Transverse colon (tissue), 4 donors: ENCODE measurements around the gene ZNF652. TPM values are rescaled to one million over a fixed set of nuclear protein-coding genes. Genes with fewer than 3 reads are reported as not detected.
A peak's percentile ranks its signal among the peaks of the same experiment; 100 is the strongest.

ENCODE experiments used
- DNase-seq: peaks from one replicate; pipeline ENCODE4 v3.0.0-alpha.2; 2019
- H3K27ac ChIP-seq, 4 donors: fragments of 200-600 bp; sonication (generic); 2 replicates each; pipeline ENCODE4 v1.5.1; 2016 to 2018; ENCODE audit warnings: inconsistent platforms in 4 of 4
- H3K27me3 ChIP-seq: fragments of 200-600 bp; sonication (generic); 2 replicates; pipeline ENCODE4 v1.5.1; 2017; ENCODE audit warnings: inconsistent platforms
- H3K36me3 ChIP-seq, 4 donors: fragments of 200-600 bp; sonication (generic); 2 replicates each; pipeline ENCODE4 v1.5.1; 2017 to 2019; ENCODE audit warnings: inconsistent platforms in 4 of 4
- H3K4me1 ChIP-seq, 4 donors: fragments of 200-600 bp; sonication (generic); 2 replicates each; pipeline ENCODE4 v1.5.1; 2017 to 2020; ENCODE audit warnings: inconsistent platforms in 4 of 4
- H3K4me3 ChIP-seq, 4 donors: fragments of 200-600 bp; sonication (generic); 1 replicate in 1 of 4; 2 replicates in 3 of 4; pipeline versions ENCODE4 v1.5.1 to v1.6.1; 2017 to 2019; ENCODE audit warnings: inconsistent platforms in 4 of 4
- H3K9me3 ChIP-seq, 2 donors: fragments of 200-600 bp; sonication (generic); 2 replicates each; pipeline ENCODE4 v1.5.1; 2017 to 2019; ENCODE audit warnings: inconsistent platforms in 2 of 2
- CTCF ChIP-seq, 5 experiments: fragments of 200-600 bp in 3 of 5; fragments of 450-650 bp in 2 of 5; sonication (generic) in 3 of 5; IDR thresholded peaks; 1 replicate in 2 of 5; 2 replicates in 3 of 5; pipeline ENCODE4 v1.5.1; 2016 to 2017; ENCODE audit warnings: antibody characterized with exemption in 5 of 5, inconsistent platforms in 3 of 5, mild to moderate bottlenecking in 2 of 5, moderate library complexity in 1 of 5
- EP300 ChIP-seq: sonication (generic); formaldehyde crosslinking; IDR thresholded peaks from one replicate; pipeline ENCODE4 v1.6.1; 2017; ENCODE audit warnings: antibody characterized with exemption, low read depth
- POLR2A ChIP-seq: fragments of 450-650 bp; IDR thresholded peaks from one replicate; pipeline ENCODE4 v1.6.1; 2016; ENCODE audit warnings: antibody characterized with exemption, mild to moderate bottlenecking, moderate library complexity
- POLR2AphosphoS5 ChIP-seq, 3 donors: sonication (generic); formaldehyde crosslinking; IDR thresholded peaks; one replicate each; pipeline ENCODE4 v1.6.1; 2016; ENCODE audit warnings: antibody characterized with exemption in 3 of 3
- WGBS, 2 donors: methylation state at CpG; one replicate each; pipeline ENCODE4 v1.1.5; 2018; ENCODE audit warnings: low coverage in 1 of 2; 5-methylcytosine and 5-hydroxymethylcytosine counted together
- in situ Hi-C, 4 donors: fragments of 200-750 bp; cut with MboI; loops; one replicate each; pipeline versions ENCODE4 v1.15.0 to v1.15.1; 2017; ENCODE audit warnings: low sequenced_read_pairs in 3 of 4, low pct_ligation_motif_present in 1 of 4, low pct_unique_long_range_greater_than_20kb in 1 of 4
- intact Hi-C: fragments of 100-400 bp; cut with DNase I; formaldehyde crosslinking; loops from one replicate; pipeline ENCODE4 v1.15.1; 2023; ENCODE audit warnings: low total_unique reads
- total RNA-seq, 4 donors: library from RNA; depleted of rRNA; stranded (reverse); fragments of >200 nt; gene quantifications; one replicate each; pipeline ENCODE4 v1.1.0, GENCODE V29; 2016

ZNF652 gene
- total RNA-seq, 4 donors from 2014 or later = 25.8 to 55.6 (median 50.2) TPM

- in situ Hi-C loops (no loop called here), intact Hi-C loops (loop anchor here (2.0 kb wide), 1 partner anchor 21 kb away; no protein-coding TSS in a partner anchor)
- Histone ChIP-seq H3K27ac (peak overlapping the region; percentile 92 to 98 (median 98)), H3K27me3 (no peaks in the 10 kb centered on the region), H3K4me3 (no peak overlapping the region), H3K4me1 (peaks cover 18 to 63% (median 44%) of the 10 kb centered on the region in 4 donors), H3K36me3 (no peaks in the 10 kb centered on the region), H3K9me3 (no peaks in the 10 kb centered on the region)
- TF ChIP-seq EP300 (no peak), POLR2AphosphoS5 (IDR thresholded peaks at IDR 0.05) (no peak), POLR2A (no peak), CTCF (IDR thresholded peaks at IDR 0.05) (no peak)
- no peak for DNase-seq
- 40 to 56% methylated on average over 2 to 3 of the region's 3 CpGs for WGBS, 2 donors
Observed at GRCh38 chr17:49357516-49357915, 4.5 kb downstream of the ZNF652 start.

GRCh38 chr17:49356320-49356719 is 5.7 kb downstream of the ZNF652 start:
- H3K27me3 ChIP-seq = no peaks in the 10 kb centered on the region
- no peaks in the 10 kb centered on the region for H3K36me3 ChIP-seq
- DNase-seq = no peak
- no peak overlapping the region for H3K4me3 ChIP-seq
- H3K9me3 ChIP-seq = no peaks in the 10 kb centered on the region
- no peak for TF ChIP-seq CTCF (IDR thresholded peaks at IDR 0.05)
- TF ChIP-seq EP300 = no peak
- no peak for TF ChIP-seq POLR2AphosphoS5 (IDR thresholded peaks at IDR 0.05)
- TF ChIP-seq POLR2A = no peak
- peaks cover 18 to 61% (median 44%) of the 10 kb centered on the region in 4 donors for H3K4me1 ChIP-seq
- 81 to 82% methylated on average over 4 to 5 of the region's 5 CpGs for WGBS, 2 donors
- intact Hi-C loops (loop anchor here (2.0 kb wide), 1 partner anchor 22 kb away; no protein-coding TSS in a partner anchor), in situ Hi-C loops (no loop called here)
- H3K27ac ChIP-seq = no peak overlapping the region

- in situ Hi-C loops = no loop called here
- WGBS, 2 donors = 62 to 67% methylated on average over 1 of the region's 1 CpG
- peak overlapping the region in 1 of 4 donors; percentile 31 for H3K27ac ChIP-seq
Observed at GRCh38 chr17:49353607-49354006, 8.4 kb downstream of the ZNF652 start.

GRCh38 chr17:49352587-49353154 is 9.4 kb downstream of the ZNF652 start:
- H3K4me1 ChIP-seq = peaks cover 0 to 28% (median 21%) of the 10 kb centered on the region in 4 donors
- H3K27ac ChIP-seq = peak overlapping the region in 1 of 4 donors; percentile 31

More at GRCh38 chr17:49353607-49354006, 8.4 kb downstream of the ZNF652 start:
- H3K27me3 ChIP-seq = no peaks in the 10 kb centered on the region
- H3K36me3 ChIP-seq = no peaks in the 10 kb centered on the region
- intact Hi-C loops = no loop called here
- DNase-seq = no peak
- no peak overlapping the region for H3K4me3 ChIP-seq
- no peaks in the 10 kb centered on the region for H3K9me3 ChIP-seq
- TF ChIP-seq POLR2AphosphoS5 (IDR thresholded peaks at IDR 0.05) (peak in 2 of 3 donors; percentile 7 to 28), EP300 (no peak)
- H3K4me1 ChIP-seq = peaks cover 4 to 37% (median 28%) of the 10 kb centered on the region in 4 donors

More at GRCh38 chr17:49352587-49353154, 9.4 kb downstream of the ZNF652 start:
- H3K27me3 ChIP-seq = no peaks in the 10 kb centered on the region
- no peak for DNase-seq
- WGBS, 2 donors = 92 to 97% methylated on average over 4 to 6 of the region's 6 CpGs
- no peaks in the 10 kb centered on the region for H3K9me3 ChIP-seq
- in situ Hi-C loops (no loop called here), intact Hi-C loops (no loop called here)
- H3K4me3 ChIP-seq = no peak overlapping the region
- H3K36me3 ChIP-seq = no peaks in the 10 kb centered on the region
- TF ChIP-seq POLR2AphosphoS5 (IDR thresholded peaks at IDR 0.05) = no peak
- no peak for TF ChIP-seq EP300
- TF ChIP-seq CTCF (IDR thresholded peaks at IDR 0.05) = no peak
- no peak for TF ChIP-seq POLR2A
